GM18505 (cell line): Measurements from ENCODE around the gene MYCBP2.
"Not testable (repeated sequence)": the region's sequence is repeated elsewhere in the genome, so short reads cannot be mapped to it uniquely, and the experiment has no call there.

Experiments
- ATAC-seq: cut with Tn5 transposase; IDR thresholded peaks from one replicate; pipeline ENCODE4 v1.9.1; 2021; ENCODE audit not compliant: unreplicated experiment
- POLR2A ChIP-seq: IDR thresholded peaks from 4 replicates; pipeline ENCODE4 v1.6.1; 2011; ENCODE audit warnings: borderline replicate concordance; ENCODE audit not compliant: insufficient read depth, insufficient read length; ENCODE audit errors: extremely low read depth

The MYCBP2 gene

DNA sequence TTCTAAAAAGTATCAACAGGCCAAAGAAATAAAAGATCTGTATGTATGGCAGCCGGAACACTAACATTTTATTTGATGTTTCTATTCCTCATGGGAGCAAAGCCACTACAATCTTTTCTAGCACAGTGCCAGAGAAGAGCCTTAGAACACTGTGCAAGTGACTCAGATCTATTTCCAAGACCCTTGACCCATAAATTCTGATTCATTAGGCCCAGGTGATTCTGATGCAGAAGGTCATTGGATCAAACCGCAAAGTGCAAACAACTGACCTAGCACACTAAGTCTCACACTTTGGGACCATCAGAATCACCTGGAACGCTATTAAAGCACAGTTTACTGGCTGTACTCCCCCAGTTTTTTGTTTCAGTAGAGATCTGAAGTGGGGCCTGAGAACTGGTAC lies 87.6 kb downstream of the MYCBP2 start:
- TF ChIP-seq POLR2A = no peak
- ATAC-seq = no peak

DNA sequence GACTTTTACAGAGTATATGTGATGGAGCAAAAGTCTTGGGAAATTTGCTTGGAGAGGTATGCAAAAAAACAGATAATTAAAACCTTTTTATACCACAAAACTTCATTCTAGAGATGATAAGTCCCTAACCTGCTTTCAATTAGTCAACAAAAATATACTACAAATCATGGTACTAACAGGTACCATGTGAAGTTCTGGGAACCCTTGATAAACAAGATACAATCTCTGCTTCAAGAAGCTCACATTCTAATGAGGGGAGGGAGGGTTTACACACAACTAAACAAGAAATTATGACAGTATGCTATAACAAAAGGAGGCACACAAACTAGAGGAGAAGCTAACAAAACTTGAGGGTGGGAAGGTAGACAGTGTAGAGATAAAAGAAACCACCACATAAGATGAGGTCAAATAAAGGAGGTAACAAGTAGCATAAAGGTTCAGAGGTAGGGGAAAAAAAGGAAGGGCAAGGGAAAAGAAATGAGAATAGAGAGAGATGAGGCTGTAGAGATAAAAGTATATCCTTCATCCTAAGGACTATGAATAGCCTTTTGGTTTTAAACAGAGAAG lies 91.4 kb downstream of the MYCBP2 start:
- no peak for ATAC-seq

DNA sequence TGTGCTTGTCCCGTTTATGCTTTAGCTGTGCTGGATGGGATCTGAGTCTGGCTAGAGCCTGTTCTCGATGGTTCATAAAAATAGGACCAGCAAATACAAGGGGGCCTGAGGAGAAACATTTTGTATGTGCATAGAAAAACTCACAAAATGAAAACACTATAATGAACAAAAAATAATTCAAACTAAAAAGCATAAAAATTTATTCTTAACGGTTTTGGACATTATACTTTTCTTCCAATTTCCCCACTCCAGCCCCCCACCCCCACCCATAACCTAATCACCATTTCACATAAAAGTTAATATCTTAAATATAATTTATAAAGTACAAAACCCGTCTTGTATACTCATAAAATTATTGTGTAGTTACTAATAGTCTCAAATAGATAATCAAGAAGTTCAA lies 93.7 kb downstream of the MYCBP2 start:
- ATAC-seq = no peak
- TF ChIP-seq POLR2A = no peak

More for the DNA sequence above, 91.4 kb downstream of the MYCBP2 start:
- no peak for TF ChIP-seq POLR2A

- no peak for ATAC-seq
- TF ChIP-seq POLR2A = no peak
These were observed 96.3 kb downstream of the MYCBP2 start for GRCh38 chr13:77230560-77230959.

DNA sequence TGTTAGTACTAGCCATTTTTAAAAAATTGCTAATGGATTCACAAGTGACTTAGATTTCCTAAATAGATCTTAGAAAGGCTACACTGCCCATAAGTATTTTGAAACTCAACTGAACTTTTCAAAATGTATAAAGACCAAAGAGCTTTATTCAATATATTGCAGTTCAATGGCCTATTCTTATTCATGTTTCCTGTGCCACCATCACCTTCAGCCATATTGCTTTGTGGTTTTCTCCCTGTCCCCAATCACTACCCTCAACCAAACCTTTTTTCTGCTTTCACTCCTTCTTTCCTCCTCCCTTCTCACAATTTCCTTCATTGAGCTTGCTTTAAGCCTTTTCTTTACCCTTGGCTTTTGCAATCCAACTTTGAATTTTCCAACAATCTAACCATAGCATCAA lies 100.9 kb downstream of the MYCBP2 start:
- ATAC-seq = no peak
- no peak for TF ChIP-seq POLR2A

DNA sequence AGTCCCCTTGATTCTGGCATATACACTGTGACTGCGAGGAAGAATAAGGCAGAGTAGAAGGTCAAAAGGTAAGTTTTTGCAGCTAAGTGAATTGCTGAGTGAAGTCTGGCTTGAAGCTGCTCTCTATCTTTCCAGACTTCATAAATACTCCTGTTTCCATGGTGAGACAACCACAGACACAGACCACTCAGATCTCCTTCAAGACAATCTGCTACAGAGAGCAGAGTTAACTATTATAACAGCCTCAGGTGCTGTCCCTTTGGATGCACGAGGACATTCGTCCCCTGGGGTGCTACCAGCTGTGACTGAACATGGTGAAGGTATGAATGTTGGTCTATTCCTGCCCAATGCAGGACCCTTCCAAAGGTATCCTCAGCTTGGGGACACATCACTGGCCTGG lies 104.0 kb downstream of the MYCBP2 start:
- ATAC-seq = no peak
- no peak for TF ChIP-seq POLR2A

DNA sequence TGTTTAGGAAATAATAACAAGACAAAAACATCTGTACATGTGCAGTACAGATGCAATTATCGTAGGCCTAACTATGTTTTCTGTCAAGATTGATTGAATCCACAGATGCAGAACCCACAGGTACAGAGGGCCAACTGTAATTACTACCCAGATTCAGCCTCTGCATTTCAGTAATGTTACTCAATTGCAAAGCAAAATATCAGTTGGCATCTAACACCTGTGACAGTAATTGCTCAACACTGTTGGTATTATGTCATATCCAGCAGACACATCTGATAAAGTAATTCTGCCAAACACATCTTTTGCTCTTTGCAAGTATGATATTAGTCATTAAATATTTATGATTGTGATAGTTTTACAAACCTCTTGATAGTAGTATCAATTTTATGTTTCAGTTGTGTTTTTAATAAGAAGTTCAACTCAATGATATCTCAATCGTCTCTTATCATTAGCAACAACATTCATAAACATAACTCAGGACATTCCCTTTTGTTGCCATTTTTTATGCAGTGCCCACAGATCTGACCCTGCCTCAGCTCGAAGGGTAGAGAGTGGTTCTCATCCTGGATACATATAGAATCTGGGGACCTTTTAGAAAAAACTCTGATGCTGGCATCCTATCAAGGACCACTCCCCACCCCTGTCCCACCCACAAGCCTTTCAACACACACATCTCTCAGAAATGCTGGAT lies 104.7 kb downstream of the MYCBP2 start:
- ATAC-seq = no peak

GRCh38 chr13:77219401-77219800 lies 107.5 kb downstream of the MYCBP2 start:
- no peak for ATAC-seq
- TF ChIP-seq POLR2A = no peak

More for the DNA sequence above, 104.7 kb downstream of the MYCBP2 start:
- TF ChIP-seq POLR2A = no peak

DNA sequence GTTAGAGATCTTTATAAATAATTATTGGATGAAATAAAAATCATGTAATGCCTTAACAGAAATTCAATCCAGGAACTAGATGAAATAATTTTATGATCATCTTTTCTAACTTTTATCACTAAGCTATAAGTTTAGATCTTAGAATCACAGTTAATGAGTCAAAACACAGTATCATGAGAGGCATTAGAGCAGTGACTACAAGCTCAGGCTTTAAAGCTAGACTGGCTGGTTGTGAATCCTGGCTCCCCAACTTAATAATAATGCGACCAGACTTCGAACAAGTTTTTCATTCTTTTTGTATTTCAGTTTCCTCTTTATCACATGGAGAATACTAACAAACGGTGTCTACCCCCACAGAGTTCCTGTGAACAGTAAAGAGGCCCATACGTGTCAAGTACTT lies 108.6 kb downstream of the MYCBP2 start:
- ATAC-seq = no peak
- no peak for TF ChIP-seq POLR2A

DNA sequence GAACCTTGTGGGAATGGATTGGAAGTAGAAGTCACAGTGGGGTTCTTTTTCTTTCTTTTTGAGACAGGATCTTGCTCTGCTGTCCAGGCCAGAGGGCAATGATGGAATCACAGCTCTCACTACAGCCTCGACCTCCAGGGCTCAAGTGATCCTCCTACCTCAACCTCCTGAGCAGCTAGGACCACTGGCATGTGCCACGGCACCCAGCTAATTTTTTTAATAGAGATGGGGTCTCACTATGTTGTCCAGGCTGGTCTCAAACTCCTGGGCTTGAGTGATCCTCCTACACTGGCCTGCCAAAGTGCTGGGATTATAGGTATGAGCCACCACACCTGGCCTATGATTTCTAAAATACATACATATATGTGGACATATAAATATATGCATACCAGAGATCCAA lies 111.4 kb downstream of the MYCBP2 start:
- TF ChIP-seq POLR2A = no peak
- no peak for ATAC-seq

DNA sequence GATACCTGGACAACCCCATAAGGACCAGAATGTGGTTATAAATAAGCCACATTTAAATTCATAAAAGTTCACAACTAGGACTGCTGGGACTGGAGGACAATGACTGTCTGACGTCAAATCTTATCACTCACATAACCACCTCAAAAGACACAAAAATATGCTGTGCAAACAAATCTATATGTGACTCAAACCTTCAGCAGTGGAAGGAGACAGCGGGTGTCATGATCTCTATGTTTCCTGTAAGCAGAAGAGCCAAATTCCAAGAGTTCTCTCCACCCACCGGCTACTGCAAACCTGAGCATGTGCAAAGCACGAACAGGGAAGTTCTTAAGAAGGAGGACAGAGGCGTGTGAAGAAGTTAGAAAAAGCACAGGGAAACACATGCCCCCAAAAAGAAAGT lies 113.2 kb downstream of the MYCBP2 start:
- TF ChIP-seq POLR2A = no peak
- no peak for ATAC-seq

GRCh38 chr13:77207943-77208342 lies 119.0 kb downstream of the MYCBP2 start:
- no peak for TF ChIP-seq POLR2A
- no peak for ATAC-seq

GRCh38 chr13:77198995-77199394 lies 127.9 kb downstream of the MYCBP2 start:
- not testable (repeated sequence) for ATAC-seq

DNA sequence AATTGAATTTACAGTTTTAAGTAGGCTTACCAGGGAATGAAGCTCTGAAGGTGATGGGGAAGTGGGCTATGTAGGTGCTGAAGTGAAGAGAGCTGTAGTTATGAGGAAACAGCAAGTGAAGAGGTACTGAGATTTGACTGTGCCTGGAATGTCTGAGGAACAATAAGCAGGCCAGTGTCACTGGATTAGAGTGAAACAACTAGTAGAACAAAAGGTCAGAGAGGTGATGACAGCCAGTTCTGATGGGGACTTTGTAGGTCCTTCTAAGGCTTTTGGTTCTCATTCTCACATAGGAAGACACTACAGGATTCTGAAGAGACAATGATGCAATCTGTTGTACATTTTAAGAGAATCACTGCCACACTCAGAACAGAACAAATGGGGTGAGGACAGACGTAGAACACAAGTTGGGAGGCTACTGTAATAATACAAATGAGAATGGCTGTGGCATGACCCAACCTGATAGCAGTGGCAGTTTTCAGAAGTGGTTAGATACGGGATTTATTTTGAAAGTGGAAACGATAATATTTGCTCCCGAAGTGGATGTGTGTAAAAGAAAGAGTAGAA lies 130.8 kb downstream of the MYCBP2 start:
- no peak for TF ChIP-seq POLR2A
- ATAC-seq = no peak
